Panc1 (cell line): ENCODE measurements around the gene ADCY9.

Experiments used
- POLR2AphosphoS5 ChIP-seq: IDR thresholded peaks from 2 replicates; pipeline ENCODE4 v1.6.1; 2012; ENCODE audit warnings: mild to moderate bottlenecking, low read depth, low read length, moderate library complexity
- TF ChIP-seq, protein P1 (sequence below): fragments of 450-650 bp; IDR thresholded peaks from 2 replicates; pipeline ENCODE4 v1.5.1; 2017; ENCODE audit warnings: mild to moderate bottlenecking

GRCh38 chr16:4115949-4116318, 308 bp downstream of the ADCY9 start:
- TF ChIP-seq, protein P1, sequence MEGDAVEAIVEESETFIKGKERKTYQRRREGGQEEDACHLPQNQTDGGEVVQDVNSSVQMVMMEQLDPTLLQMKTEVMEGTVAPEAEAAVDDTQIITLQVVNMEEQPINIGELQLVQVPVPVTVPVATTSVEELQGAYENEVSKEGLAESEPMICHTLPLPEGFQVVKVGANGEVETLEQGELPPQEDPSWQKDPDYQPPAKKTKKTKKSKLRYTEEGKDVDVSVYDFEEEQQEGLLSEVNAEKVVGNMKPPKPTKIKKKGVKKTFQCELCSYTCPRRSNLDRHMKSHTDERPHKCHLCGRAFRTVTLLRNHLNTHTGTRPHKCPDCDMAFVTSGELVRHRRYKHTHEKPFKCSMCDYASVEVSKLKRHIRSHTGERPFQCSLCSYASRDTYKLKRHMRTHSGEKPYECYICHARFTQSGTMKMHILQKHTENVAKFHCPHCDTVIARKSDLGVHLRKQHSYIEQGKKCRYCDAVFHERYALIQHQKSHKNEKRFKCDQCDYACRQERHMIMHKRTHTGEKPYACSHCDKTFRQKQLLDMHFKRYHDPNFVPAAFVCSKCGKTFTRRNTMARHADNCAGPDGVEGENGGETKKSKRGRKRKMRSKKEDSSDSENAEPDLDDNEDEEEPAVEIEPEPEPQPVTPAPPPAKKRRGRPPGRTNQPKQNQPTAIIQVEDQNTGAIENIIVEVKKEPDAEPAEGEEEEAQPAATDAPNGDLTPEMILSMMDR: no peak
- no peak for TF ChIP-seq POLR2AphosphoS5
